Femur (tissue), 1 donor: Measurements from ENCODE around the gene DHX57.
"Not testable (repeated sequence)": the region's sequence is repeated elsewhere in the genome, so short reads cannot be mapped to it uniquely, and the experiment has no call there.

Source experiments
- DNase-seq: peaks from one replicate; pipeline ENCODE4 v3.0.0-alpha.2; 2017

DHX57 gene

GRCh38 chr2:38795016-38795415 lies 80.7 kb downstream of the DHX57 start:
- not testable (repeated sequence) for DNase-seq

DNA sequence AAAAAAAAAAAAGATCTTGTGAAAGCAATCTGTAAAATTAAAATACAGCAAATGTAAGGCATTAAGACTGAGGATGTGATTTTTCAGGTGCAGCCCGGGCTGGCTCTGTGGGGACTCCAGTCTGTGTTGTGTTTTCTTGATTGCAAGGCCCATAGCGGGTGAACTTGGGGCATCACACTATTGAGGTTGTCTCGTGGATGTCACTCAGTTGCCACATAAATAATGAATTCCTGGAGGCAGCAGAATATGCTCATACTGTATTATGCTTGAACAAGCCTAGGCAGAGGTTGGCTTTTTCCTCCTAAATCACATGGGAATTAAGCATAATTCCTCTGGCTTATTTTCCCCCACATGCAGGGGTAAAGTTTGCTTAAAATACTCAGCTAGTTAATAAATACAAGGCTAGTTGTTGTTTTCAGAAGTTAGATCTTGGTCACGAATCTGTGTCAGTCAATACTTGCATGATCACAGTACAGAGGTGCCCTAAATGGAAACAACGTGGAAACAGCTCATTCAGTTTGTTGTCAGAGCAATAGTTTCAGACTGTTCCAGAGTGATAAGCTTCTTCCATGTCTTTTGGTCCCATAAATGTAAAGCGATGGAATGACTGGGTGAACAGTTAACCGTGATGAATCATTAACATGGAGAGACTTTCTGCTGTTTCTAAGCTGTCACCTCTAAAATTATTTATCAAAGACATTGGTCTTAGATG lies 81.3 kb downstream of the DHX57 start:
- no peak for DNase-seq

GRCh38 chr2:38793511-38793910 lies 82.2 kb downstream of the DHX57 start:
- DNase-seq: no peak

- no peak for DNase-seq
These were observed 83.0 kb downstream of the DHX57 start for GRCh38 chr2:38792751-38793150.

DNA sequence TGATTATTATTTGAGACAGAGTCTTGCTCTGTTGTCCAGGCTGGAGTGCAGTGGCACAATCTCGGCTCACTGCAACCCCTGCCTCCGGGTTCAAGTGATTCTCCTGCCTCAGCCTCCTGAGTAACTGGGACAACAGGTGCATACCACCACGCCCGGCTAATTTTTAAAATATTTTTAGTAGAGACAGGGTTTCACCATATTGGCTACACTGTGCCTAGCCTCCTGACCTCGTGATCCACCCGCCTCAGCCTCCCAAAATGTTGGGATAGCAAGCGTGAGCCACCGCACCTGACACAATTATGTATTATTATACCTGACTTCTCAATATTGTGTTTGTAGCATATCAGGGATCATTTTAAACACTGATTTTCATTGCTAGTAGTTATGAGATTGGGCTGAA lies 83.4 kb downstream of the DHX57 start:
- DNase-seq: not testable (repeated sequence)

GRCh38 chr2:38791744-38792143 lies 84.0 kb downstream of the DHX57 start:
- no peak for DNase-seq

DNA sequence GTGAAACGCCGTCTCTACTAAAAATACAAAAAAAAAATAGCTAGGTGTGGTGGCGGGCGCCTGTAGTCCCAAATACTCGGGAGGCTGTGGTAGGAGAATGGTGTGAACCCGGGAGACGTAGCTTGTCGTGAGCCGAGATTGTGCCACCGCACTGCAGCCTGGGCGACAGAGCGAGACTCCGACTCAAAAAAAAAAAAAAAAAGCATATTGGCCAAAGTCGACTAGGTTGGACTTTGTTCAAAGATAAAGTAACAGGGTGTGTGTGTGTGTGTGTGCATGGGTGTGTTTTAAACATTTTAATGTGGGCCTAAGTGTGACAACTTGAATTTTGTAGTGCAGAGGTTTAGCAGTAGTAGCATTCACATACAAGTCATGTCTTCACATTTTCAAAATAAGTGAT lies 86.0 kb downstream of the DHX57 start:
- no peak for DNase-seq

DNA sequence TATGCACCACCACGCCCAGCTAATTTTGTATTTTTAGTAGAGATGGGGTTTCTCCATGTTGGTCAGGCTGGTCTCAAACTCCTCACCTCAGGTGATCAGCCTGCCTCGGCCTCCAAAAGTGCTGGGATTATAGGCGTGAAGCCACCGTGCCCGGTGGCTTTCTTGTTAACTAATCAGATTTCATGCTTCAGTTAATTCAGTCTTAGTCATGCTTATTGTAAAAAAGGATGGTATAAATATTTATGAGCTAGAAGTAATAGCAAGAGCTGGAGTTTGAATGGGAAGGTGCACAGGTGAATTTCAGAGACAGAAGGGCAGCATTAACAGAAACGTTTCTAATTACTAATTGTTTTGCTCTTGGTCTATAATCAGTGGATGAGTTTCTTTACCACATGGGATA lies 87.4 kb downstream of the DHX57 start:
- no peak for DNase-seq

DNA sequence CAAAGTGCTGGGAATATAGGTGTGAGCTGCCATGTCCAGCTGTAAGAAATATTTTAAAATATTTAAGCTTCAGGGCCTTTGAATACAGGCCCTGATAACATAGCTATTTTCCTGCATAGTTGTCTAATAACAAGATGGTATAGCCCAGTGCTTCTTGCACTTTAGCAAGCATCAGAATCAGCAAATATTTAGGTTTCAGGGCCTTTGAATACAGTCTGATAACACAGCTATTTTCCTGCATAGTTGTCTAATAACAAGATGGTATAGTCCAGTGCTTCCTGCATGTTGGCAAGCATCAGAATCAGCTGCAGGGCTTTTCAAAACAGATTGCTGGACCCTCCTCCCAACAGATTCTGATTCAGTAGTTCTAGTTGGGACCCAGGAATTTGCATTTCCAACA lies 92.1 kb downstream of the DHX57 start:
- no peak for DNase-seq

- no peak for DNase-seq
These were observed 97.0 kb downstream of the DHX57 start for GRCh38 chr2:38778687-38779082.

- no peak for DNase-seq
These were observed 99.2 kb downstream of the DHX57 start for GRCh38 chr2:38776531-38776930.

- DNase-seq: no peak
These were observed 99.9 kb downstream of the DHX57 start for GRCh38 chr2:38775921-38776225.

DNA sequence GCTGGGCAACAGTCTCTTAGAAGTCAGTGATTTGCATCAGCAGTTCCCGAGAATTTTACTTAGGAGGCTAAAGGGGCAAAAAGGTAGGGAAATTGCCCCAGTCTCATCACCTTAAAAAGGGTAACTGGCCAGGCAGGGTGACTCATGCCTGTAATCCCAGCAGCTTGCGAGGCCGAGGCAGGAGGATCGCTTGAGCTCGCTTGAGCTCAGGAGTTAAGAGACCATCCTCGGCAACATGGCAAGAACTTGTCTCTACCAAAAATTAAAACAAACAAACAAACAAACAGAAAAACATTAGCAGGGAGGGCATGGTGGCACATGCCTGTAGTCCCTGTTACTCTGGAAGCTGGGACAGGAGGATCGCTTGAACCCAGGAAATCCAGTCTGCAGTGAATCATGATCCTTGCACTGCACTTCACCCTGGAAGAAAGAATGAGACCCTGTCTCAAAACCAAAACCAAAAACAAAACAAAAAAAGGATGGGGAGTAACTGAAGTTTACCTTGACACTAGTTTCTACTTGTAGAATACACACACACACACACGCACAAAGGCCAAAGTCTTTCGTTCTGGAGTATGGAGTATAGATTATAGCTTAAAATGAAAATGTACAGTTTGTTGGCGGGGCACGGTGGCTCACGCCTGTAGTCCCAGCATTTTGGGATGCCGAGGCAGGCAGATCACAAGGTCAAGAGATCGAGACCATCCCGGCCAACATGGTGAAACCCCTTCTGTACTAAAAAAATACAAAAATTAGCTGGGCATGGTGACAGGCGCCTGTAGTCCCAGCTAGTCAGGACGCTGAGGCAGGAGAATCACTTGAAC lies 100.4 kb downstream of the DHX57 start:
- no peak for DNase-seq

DNA sequence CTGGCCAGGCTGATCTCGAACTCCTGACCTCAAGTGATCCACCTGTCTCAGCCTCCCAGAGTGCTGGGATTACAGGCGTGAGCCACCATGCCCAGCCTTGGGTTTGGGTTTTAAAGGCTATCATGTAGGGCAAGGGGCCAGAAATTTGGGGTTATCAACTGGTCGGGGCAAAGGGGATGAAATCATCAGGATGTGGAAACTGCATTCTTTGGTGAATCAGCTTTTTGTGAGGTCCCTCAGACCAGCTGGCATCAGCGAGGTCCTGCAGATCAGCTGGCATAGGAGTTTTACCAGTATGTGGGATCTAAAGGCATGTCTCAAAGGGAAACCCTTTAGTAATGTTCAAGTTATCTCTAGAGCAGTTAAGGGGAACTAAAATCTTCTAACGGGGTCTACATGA lies 104.1 kb downstream of the DHX57 start:
- no peak for DNase-seq

DNA sequence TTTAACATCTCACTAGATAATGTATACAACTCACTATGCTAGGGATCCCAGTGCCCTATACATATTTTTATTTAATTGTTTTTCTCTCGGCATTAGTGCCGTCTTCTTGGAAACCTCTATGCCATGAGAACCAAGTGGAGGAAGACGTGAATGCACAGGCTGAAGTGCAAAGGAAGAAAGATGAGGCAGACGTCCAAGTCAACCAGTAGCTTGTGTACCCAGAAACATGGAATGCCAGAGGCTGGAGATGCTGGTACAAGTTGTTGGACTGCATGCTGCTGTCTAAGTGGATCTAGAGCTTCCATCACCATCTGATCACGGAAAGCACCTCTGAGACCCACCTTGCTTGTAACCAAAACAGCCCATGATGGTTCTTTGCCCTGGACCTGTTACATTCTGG lies 110.2 kb downstream of the DHX57 start:
- DNase-seq: no peak

GRCh38 chr2:38765149-38765548 lies 110.6 kb downstream of the DHX57 start:
- DNase-seq: no peak

DNA sequence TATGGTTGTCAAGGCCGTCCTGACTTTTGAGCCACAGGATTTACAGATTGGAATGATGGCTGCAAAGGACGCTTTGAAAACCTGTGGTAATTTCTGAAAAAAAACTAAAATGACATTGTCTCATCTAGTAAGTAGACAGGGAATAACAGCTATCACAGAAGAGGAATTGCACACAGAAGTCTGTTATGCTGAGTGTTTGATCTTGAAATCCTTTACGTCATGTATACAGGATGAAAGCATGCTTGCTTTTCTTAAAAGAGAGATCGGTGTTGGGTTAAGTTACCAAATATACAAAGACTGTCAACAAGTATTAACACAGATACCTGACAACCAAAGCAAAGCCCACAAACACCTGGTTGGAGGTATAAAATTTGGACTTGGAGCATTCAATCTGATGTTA lies 112.0 kb downstream of the DHX57 start:
- DNase-seq: no peak

GRCh38 chr2:38763228-38763627 lies 112.5 kb downstream of the DHX57 start:
- DNase-seq: no peak

DNA sequence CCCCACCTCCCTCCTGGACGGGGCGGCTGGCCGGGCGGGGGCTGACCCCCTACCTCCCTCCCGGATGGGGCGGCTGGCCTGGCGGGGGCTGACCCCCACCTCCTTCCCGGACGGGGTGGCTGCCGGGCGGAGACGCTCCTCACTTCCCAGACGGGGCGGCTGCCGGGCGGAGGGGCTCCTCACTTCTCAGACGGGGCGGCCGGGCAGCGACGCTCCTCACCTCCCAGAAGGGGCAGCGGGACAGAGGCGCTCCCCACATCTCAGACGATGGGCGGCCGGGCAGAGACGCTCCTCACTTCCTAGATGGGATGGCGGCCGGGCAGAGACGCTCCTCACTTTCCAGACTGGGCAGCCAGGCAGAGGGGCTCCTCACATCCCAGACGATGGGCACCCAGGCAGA lies 119.8 kb downstream of the DHX57 start:
- DNase-seq: not testable (repeated sequence)

GRCh38 chr2:38754506-38754905 lies 121.2 kb downstream of the DHX57 start:
- no peak for DNase-seq

GRCh38 chr2:38754049-38754448 lies 121.7 kb downstream of the DHX57 start:
- no peak for DNase-seq

DNA sequence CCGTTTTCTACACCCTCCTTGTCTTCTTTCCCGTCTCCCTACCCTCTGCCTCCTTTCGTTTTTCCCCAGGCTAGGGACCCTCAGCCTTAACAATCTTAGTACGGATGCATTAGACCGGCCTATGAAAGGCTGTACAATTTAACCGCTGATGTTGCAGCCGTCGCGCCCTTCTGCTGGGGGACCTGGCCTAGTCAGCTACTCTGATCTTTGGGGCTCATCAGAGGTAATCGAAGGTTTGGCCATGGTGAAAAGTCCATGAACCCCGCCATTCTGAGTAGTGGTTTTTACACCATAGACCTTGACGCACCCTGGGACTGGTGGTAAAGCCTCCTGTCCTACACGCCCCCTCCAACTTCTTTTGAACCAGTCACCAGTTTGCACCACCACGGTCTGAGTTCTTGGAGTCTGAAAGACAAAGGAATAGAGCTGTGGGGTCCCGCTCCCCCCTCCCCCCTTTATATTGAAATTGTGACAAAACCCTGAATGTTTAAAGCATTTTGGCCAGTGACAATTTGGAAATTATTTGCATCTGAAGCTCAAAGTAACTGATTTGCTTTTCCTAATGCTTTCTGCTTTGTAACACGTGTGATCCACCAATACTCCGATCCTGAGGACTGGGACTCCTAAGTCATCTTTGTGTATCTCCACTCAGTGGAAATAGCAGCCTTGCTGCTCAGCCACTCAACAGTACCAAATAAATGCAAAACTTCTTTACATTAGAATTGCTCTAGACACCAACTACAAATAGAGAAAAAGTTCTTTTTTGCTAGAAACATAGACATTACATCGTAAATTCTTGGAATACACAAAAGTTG lies 123.9 kb downstream of the DHX57 start:
- DNase-seq: no peak

- peak; percentile 99 for DNase-seq
These were observed 124.7 kb downstream of the DHX57 start, which contains the start of gene SRSF7 for GRCh38 chr2:38750891-38751595. Gene SRSF7, minus strand, starts transcription at chr2:38751361. Its CDS starts 105 bp downstream, at chr2:38751256.
